SK-N-SH (cell line): ENCODE results near the gene ZBTB43. TPM values are rescaled to one million over a fixed set of nuclear protein-coding genes. Genes with fewer than 3 reads are reported as not detected.
"Not testable (repeated sequence)": the region's sequence is repeated elsewhere in the genome, so short reads cannot be mapped to it uniquely, and the experiment has no call there.

ENCODE experiments used
- CTCF ChIA-PET: fragments of 300-600, 350-600 bp; formaldehyde crosslinking; extraction: SDS; loops from one replicate; lab custom pipeline; 2021; lab: Yijun Ruan, JAX
- POLR2A ChIA-PET: fragments of 350-600 bp; sonication (Branson Sonifier 250); formaldehyde crosslinking; extraction: SDS; loops from one replicate; lab custom pipeline; 2020; ENCODE audit warnings: antibody characterized with exemption, inconsistent platforms; lab: Yijun Ruan, JAX
- DNase-seq: peaks from one replicate; pipeline ENCODE4 v3.0.0; 2012
- H2AFZ ChIP-seq: fragments of 200-600 bp; sonication (generic); 2 replicates; pipeline ENCODE4 v1.8.1; 2016; ENCODE audit warnings: antibody characterized with exemption, mild to moderate bottlenecking, low read depth
- H3F3A ChIP-seq: fragments of 200-600 bp; sonication (generic); replicated peaks from 2 replicates; pipeline ENCODE3; 2016; ENCODE audit warnings: antibody characterized with exemption, mild to moderate bottlenecking; ENCODE audit not compliant: insufficient read depth
- H3K27ac ChIP-seq, 2 experiments: fragments of 200-500 bp in 1 of 2; fragments of 200-600 bp in 1 of 2; sonication (Bioruptor generic) in 1 of 2; sonication (generic), shearing (Covaris generic) in 1 of 2; 2 replicates each; pipeline versions ENCODE4 v1.5.1 to v1.6.1; 2014 to 2016; ENCODE audit warnings: low read depth in 2 of 2, inconsistent platforms in 1 of 2, low read length in 1 of 2, mild to moderate bottlenecking in 1 of 2, mixed read lengths in 1 of 2
- H3K27me3 ChIP-seq: fragments of 200-600 bp; sonication (generic), shearing (Covaris generic); 2 replicates; pipeline ENCODE4 v1.6.1; 2016; ENCODE audit warnings: mixed run types; ENCODE audit not compliant: insufficient read depth
- H3K36me3 ChIP-seq, 2 experiments: fragments of 200-500 bp in 1 of 2; fragments of 200-600 bp in 1 of 2; sonication (Bioruptor generic) in 1 of 2; sonication (generic) in 1 of 2; replicated peaks in 1 of 2; 2 replicates each; pipeline versions ENCODE3 to v1.5.1; 2014 to 2016; ENCODE audit warnings: low read length in 1 of 2, mild to moderate bottlenecking in 1 of 2; ENCODE audit not compliant: insufficient read depth in 2 of 2, control insufficient read depth in 1 of 2
- H3K4me1 ChIP-seq, 2 experiments: fragments of 200-500 bp in 1 of 2; fragments of 200-600 bp in 1 of 2; sonication (Bioruptor generic) in 1 of 2; sonication (generic), shearing (Covaris generic) in 1 of 2; 2 replicates each; pipeline versions ENCODE4 v1.5.1 to v1.6.1; 2014 to 2016; ENCODE audit warnings: low read depth in 1 of 2, low read length in 1 of 2, mixed run types in 1 of 2; ENCODE audit not compliant: insufficient read depth in 2 of 2, control insufficient read depth in 1 of 2
- H3K4me2 ChIP-seq: fragments of 200-600 bp; sonication (generic), shearing (Covaris generic); 2 replicates; pipeline ENCODE4 v1.6.1; 2017; ENCODE audit warnings: mixed run types
- H3K4me3 ChIP-seq, 2 experiments: fragments of 200-500 bp in 1 of 2; fragments of 200-600 bp in 1 of 2; sonication (Bioruptor generic) in 1 of 2; sonication (generic), shearing (Covaris generic) in 1 of 2; 2 replicates each; pipeline versions ENCODE4 v1.5.1 to v1.8.1; 2014 to 2016; ENCODE audit warnings: low read depth in 2 of 2, inconsistent platforms in 1 of 2, low read length in 1 of 2, mild to moderate bottlenecking in 1 of 2, mixed read lengths in 1 of 2, moderate library complexity in 1 of 2
- H3K79me2 ChIP-seq: fragments of 200-600 bp; sonication (generic); 2 replicates; pipeline ENCODE4 v1.8.1; 2017; ENCODE audit warnings: mild to moderate bottlenecking; ENCODE audit not compliant: insufficient read depth
- H3K9ac ChIP-seq: fragments of 200-600 bp; sonication (generic); 2 replicates; pipeline ENCODE4 v1.6.1; 2017; ENCODE audit warnings: mixed run types
- H3K9me2 ChIP-seq: fragments of 200-600 bp; sonication (generic); 2 replicates; pipeline ENCODE4 v1.6.1; 2017; ENCODE audit warnings: mixed run types
- H3K9me3 ChIP-seq: fragments of 200-600 bp; sonication (generic); 2 replicates; pipeline ENCODE4 v1.6.1; 2017; ENCODE audit warnings: mixed run types, mild to moderate bottlenecking, moderate library complexity
- H4K20me1 ChIP-seq: fragments of 200-600 bp; sonication (generic); 2 replicates; pipeline ENCODE4 v1.6.1; 2017; ENCODE audit warnings: mild to moderate bottlenecking, mixed run types; ENCODE audit not compliant: insufficient read depth
- CHD2 ChIP-seq: fragments of 150-350 bp; IDR thresholded peaks from 2 replicates; pipeline ENCODE4 v1.6.1; 2018; ENCODE audit warnings: low read length; ENCODE audit not compliant: partially characterized antibody
- CTCF ChIP-seq: fragments of 200-600 bp; sonication (generic); IDR thresholded peaks from 2 replicates; pipeline ENCODE4 v1.6.1; 2017; ENCODE audit warnings: antibody characterized with exemption, mild to moderate bottlenecking, moderate library complexity
- EZH2phosphoT487 ChIP-seq: fragments of 200-600 bp; sonication (generic); IDR thresholded peaks from 2 replicates; pipeline ENCODE4 v1.6.1; 2017; ENCODE audit warnings: low read depth, mixed run types, mild to moderate bottlenecking, antibody characterized with exemption, moderate library complexity, borderline replicate concordance
- FOXJ3 ChIP-seq: sonication (generic); formaldehyde crosslinking; IDR thresholded peaks from 2 replicates; pipeline ENCODE4 v1.5.1; 2020; ENCODE audit warnings: mild to moderate bottlenecking, missing genetic modification reagents
- GATA2 ChIP-seq: sonication (generic); formaldehyde crosslinking; IDR thresholded peaks from 2 replicates; pipeline ENCODE4 v1.5.0; 2020; ENCODE audit warnings: mild to moderate bottlenecking, missing genetic modification reagents
- IRF3 ChIP-seq: fragments of 150-350 bp; IDR thresholded peaks from 2 replicates; pipeline ENCODE4 v1.6.1; 2016; ENCODE audit warnings: mild to moderate bottlenecking, low read depth, low read length
- NFIC ChIP-seq: IDR thresholded peaks from 2 replicates; pipeline ENCODE4 v1.4.0; 2012; ENCODE audit warnings: borderline replicate concordance
- RAD21 ChIP-seq: IDR thresholded peaks from 2 replicates; pipeline ENCODE4 v1.6.1; 2012; ENCODE audit warnings: mild to moderate bottlenecking, low read length
- RXRA ChIP-seq: IDR thresholded peaks from 2 replicates; pipeline ENCODE4 v1.4.0; 2012; ENCODE audit warnings: low read depth, mild to moderate bottlenecking, borderline replicate concordance
- SMC3 ChIP-seq: IDR thresholded peaks from 2 replicates; pipeline ENCODE4 v1.6.1; 2012; ENCODE audit warnings: low read depth, low read length, improper control_type of control experiment
- USF2 ChIP-seq: fragments of 150-350 bp; IDR thresholded peaks from 2 replicates; pipeline ENCODE4 v1.6.1; 2017; ENCODE audit warnings: antibody characterized with exemption, low read length, low read depth, borderline replicate concordance
- YY1 ChIP-seq: IDR thresholded peaks from 2 replicates; pipeline ENCODE4 v1.4.0; 2012; ENCODE audit warnings: low read depth, mild to moderate bottlenecking
- WGBS: methylation state at CpG from one replicate; pipeline ENCODE4 v1.1.6; 2017; ENCODE audit warnings: low lambda C conversion rate; 5-methylcytosine and 5-hydroxymethylcytosine counted together
- polyA plus RNA-seq, 3 experiments: library from polyadenylated mRNA; depleted of rRNA; stranded (reverse); fragments of >200 nt; gene quantifications; 2 replicates each; pipeline ENCODE4 v1.2.3, GENCODE V29; 2012

The ZBTB43 gene
- polyA plus RNA-seq, 1 of the 3 experiments (the other 2 are of a cell fraction) = 3.5 TPM

GRCh38 chr9:126777733-126778132 is 27.1 kb upstream of the ZBTB43 start:
- Histone ChIP-seq H3K4me2 (no peak overlapping the region), H3K27ac (no peak overlapping the region), H4K20me1 (no peaks in the 10 kb centered on the region), H3K27me3 (peaks cover 12% of the 10 kb centered on the region; the same call in 1 of the 2 replicates), H3K9me2 (no peaks in the 10 kb centered on the region), H3K9ac (no peak overlapping the region), H3K36me3 (no peaks in the 10 kb centered on the region), H3K79me2 (no peaks in the 10 kb centered on the region)
- POLR2A ChIA-PET = no interaction called here
- WGBS = 37% methylated on average over 4 of the region's 6 CpGs
- CTCF ChIA-PET = interaction anchor here (1.1 to 17.1 kb wide), 7 partner anchors 8 to 167 kb away, joined by 3 to 502 read pairs (median 10); no protein-coding TSS in a partner anchor
- no peak for DNase-seq
- peak; percentile 39 for TF ChIP-seq RAD21
- TF ChIP-seq CTCF = 0 out of 2 replicates have a peak, but pooled peaks have one; percentile 13
- no peak for TF ChIP-seq CHD2
- TF ChIP-seq IRF3 = no peak
- no peak for TF ChIP-seq EZH2phosphoT487
- no peak for TF ChIP-seq RXRA
- TF ChIP-seq, all 33 proteins: peak for 2
- H3K4me1 ChIP-seq = peaks cover 0 to 2% of the 10 kb centered on the region in 2 experiments; a peak in 1 of 4 replicates
- no peak overlapping the region for H2AFZ ChIP-seq
- no peak overlapping the region for H3K4me3 ChIP-seq
- no peaks in the 10 kb centered on the region for H3F3A ChIP-seq
- no peaks in the 10 kb centered on the region for H3K9me3 ChIP-seq

- no peak for DNase-seq
- POLR2A ChIA-PET = no interaction called here
- no peak overlapping the region for H3K4me2 ChIP-seq
- no peak overlapping the region for H2AFZ ChIP-seq
- H3K36me3 ChIP-seq = no peaks in the 10 kb centered on the region
- H3K9me3 ChIP-seq = no peaks in the 10 kb centered on the region
- H3K27ac ChIP-seq = no peak overlapping the region
- H3K79me2 ChIP-seq = no peaks in the 10 kb centered on the region
- H3K9me2 ChIP-seq = no peaks in the 10 kb centered on the region
- no peak for TF ChIP-seq USF2
- no peak for TF ChIP-seq GATA2 (CRISPR knock-in tag)
- TF ChIP-seq CTCF = no peak
- no peak for TF ChIP-seq CHD2
- no peak for TF ChIP-seq NFIC
- TF ChIP-seq FOXJ3 (CRISPR knock-in tag) = no peak
- no peak for TF ChIP-seq SMC3
- TF ChIP-seq YY1 = no peak
- H3K4me3 ChIP-seq = no peak overlapping the region
- no peaks in the 10 kb centered on the region for H4K20me1 ChIP-seq
- no peaks in the 10 kb centered on the region for H3F3A ChIP-seq
- no peak overlapping the region for H3K9ac ChIP-seq
- H3K27me3 ChIP-seq = peaks cover 12% of the 10 kb centered on the region; the same call in 1 of the 2 replicates
- H3K4me1 ChIP-seq = peaks cover 0 to 2% of the 10 kb centered on the region in 2 experiments; a peak in 1 of 4 replicates
- WGBS = 73% methylated on average over 8 of the region's 8 CpGs
- CTCF ChIA-PET = interaction anchor here (1.1 to 17.1 kb wide), 7 partner anchors 8 to 167 kb away, joined by 3 to 502 read pairs (median 10); no protein-coding TSS in a partner anchor
These were observed 26.7 kb upstream of the ZBTB43 start for GRCh38 chr9:126778141-126778540.

- H3K79me2 ChIP-seq, H3K36me3 ChIP-seq, H3K9me3 ChIP-seq, H3K4me2 ChIP-seq, POLR2A ChIA-PET, H4K20me1 ChIP-seq, H3K27ac ChIP-seq, H3K9me2 ChIP-seq, H3F3A ChIP-seq, H3K4me3 ChIP-seq, H3K9ac ChIP-seq, H3K4me1 ChIP-seq, H2AFZ ChIP-seq, DNase-seq: not testable (repeated sequence)
- 71% methylated on average over 5 of the region's 5 CpGs for WGBS
- peaks cover 12% of the 10 kb centered on the region; the same call in 1 of the 2 replicates for H3K27me3 ChIP-seq
- CTCF ChIA-PET = interaction anchor here (1.7 to 17.1 kb wide), 5 partner anchors 9 to 168 kb away, joined by 6 to 502 read pairs (median 13); no protein-coding TSS in a partner anchor
These were observed 26.1 kb upstream of the ZBTB43 start for GRCh38 chr9:126778696-126779095.
